Ramos (cell line): Measurements from ENCODE around the gene SETD3.

Experiments used
- in situ Hi-C: fragments of 300-500 bp; cut with MboI; formaldehyde crosslinking; loops from one replicate; pipeline ENCODE4 v1.14.3; 2022; ENCODE audit warnings: low sequenced_read_pairs; ENCODE audit not compliant: unreplicated experiment

SETD3 gene

DNA sequence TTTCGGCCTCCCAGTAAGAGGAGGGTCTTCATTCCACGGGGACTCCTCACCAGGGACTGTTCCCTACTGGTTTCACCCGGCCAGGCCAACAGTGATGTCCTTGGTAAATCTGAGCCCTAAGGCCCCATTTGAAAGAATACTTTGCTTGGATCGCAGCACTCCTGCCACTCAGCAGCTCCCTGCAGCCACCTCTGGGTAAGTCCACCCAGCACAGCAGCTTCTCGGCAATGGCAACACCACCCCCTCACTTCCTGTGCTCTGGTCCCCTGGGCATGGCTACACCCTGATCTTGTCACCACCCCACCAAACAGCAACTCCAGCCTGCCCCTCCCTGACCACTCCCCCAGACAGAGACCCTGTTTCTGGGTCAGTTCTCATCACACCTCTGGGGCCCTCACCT is 100.3 kb downstream of the SETD3 start:
- in situ Hi-C loops = no loop called here

GRCh38 chr14:99378782-99379214 is 101.9 kb downstream of the SETD3 start:
- in situ Hi-C loops = no loop called here

GRCh38 chr14:99377951-99378350 is 102.7 kb downstream of the SETD3 start:
- in situ Hi-C loops = no loop called here

GRCh38 chr14:99374964-99375363 is 105.7 kb downstream of the SETD3 start:
- in situ Hi-C loops = no loop called here

GRCh38 chr14:99363616-99364290 is 116.9 kb downstream of the SETD3 start:
- in situ Hi-C loops = no loop called here

DNA sequence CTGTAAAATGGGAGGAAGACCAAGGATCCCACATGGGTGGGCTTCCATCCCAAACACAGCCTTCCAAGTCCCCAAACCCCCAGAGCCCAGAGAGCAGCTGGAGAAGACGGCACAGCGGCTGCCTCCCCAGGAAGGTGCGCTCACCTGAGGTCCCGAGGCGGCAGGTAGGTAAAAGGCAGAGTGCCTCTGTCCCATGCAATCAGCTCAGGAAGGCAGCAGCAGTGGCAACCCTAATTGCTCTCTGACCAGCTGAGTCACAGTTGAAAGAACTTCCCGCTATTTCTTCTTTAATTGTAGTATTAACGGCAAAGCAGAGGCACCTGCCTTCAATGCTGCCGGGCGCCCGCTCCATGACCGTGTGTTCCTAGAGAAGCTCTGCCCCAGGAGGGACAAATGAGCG is 117.6 kb downstream of the SETD3 start:
- in situ Hi-C loops = no loop called here

DNA sequence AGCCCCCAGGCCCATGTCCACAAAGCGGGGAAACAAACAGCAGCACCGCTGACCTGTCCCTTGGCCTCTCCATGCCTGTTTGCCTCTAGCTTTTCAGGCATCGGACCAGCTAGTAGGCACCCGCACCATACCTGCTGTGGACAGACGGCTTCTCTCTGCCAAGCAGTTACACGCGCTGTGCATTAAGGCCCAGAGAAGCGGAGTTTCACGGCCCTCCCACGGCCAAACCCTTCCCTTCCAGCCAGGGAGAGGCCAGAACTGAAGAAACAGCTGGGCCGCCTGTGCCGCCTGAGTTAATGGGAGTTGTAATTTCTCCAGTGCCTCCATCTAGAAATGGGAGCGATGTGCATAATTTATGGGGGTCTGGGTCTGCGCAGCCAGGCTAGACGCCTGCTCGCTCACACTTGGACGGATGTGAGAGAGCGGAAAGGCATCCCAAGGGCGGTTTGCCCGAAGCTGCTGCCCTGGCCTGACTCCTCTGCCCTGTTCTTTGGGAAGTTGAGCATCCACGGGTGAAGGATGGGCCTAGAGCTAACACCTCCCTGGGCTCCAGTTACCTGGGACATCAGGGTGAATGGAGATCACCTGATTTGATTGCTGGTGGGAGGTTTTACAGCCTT is 119.0 kb downstream of the SETD3 start:
- in situ Hi-C loops = no loop called here

DNA sequence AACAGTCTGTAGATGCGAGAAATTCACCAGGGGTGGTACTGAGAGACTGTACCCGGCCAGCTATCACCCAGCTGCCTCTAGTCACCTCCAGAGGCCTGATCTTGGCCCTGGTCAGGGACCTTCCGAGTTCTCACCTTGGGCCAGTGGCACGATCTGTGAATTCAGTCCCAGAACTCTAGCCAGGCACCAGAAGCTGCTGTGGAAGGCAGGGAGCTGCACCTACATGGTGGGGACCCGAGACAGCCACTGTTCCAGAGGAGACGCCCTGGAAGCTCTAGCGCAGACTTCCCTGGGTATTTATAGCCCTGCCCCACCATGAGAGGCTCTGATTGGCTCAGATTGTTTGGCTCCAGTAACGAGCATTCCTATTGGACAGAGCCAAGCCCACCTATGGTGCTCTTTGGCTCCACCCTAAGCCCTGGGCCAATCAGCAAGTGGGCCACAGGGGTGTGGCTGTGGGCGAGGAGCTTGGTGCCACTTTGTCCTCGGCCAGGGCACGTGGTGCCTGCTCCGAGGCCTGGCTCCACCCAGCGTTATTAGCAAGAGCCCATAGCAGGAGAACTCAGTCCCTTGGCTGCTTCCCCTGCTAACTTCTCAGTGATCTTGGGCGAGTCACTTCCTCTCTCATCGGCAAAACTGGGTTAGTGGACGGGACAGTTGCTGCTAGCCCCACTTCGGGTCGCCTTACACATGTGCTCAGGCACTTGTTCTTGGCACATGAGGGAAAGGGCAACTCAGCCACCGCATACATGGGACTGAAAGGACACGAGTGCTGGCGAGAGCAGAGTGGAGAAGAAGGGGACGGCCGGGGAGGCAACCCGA is 119.7 kb downstream of the SETD3 start:
- in situ Hi-C loops = no loop called here

GRCh38 chr14:99359906-99360305 is 120.8 kb downstream of the SETD3 start:
- in situ Hi-C loops = no loop called here

DNA sequence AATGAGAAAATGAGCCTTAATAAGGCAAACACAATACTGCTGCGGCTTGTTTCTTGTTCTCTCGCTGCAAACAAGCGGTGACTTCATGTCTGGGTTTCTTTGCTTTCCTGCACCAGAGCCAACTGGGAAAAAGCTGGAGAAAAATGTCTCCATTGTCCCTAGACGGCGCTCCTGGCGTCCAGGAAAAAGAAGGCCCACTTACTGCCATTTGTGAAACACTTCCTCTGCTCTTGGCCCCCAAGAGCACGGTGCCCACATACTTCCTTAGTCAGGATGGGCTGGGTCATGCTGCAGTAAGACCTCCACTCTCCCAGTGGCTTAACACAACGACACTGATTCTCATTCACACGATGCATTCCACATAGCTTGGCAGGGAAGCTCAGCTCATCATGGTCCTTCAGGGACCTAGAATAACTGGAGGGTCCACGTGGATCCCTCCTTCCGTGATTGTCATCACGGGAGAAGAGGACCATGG is 122.7 kb downstream of the SETD3 start:
- in situ Hi-C loops = no loop called here

DNA sequence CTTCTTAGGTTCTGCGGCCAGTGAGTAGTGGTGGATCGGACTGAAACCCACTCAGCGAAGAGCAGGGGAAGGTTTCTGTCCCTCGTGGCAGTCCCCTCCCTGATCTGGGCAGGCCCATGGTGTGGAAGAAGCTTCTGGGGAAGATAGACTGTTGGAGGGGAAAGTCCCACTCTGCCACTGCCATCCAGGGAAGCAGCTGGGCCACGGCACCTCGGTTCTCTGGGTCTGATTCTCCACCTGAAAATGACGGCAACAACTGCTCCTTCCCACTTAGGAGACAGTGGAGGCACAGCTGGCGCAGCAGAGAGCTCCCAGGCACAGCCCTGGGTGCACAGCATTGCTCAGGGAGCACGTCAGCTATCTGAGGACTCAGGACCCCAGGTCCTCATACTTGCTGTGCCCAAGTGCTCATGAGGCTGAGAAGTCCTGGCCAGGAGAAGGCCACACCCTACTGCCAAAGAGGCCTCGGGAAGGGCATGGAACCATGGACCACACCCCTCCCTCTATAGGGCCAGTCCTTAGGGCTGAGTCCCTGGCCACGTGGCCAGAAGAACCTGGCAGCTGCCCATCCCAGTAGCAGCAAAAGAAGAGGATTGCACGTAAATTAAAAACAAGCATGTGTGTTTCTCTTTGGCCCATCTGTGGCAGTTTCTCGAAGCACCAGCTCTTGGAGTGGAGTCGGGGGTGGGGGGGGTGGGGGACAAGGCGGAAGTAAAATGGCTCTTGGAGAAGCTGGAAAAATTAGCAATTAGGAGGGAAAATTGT is 123.3 kb downstream of the SETD3 start:
- in situ Hi-C loops = no loop called here

- in situ Hi-C loops = no loop called here
Measured at GRCh38 chr14:99356031-99356608, 124.5 kb downstream of the SETD3 start.

DNA sequence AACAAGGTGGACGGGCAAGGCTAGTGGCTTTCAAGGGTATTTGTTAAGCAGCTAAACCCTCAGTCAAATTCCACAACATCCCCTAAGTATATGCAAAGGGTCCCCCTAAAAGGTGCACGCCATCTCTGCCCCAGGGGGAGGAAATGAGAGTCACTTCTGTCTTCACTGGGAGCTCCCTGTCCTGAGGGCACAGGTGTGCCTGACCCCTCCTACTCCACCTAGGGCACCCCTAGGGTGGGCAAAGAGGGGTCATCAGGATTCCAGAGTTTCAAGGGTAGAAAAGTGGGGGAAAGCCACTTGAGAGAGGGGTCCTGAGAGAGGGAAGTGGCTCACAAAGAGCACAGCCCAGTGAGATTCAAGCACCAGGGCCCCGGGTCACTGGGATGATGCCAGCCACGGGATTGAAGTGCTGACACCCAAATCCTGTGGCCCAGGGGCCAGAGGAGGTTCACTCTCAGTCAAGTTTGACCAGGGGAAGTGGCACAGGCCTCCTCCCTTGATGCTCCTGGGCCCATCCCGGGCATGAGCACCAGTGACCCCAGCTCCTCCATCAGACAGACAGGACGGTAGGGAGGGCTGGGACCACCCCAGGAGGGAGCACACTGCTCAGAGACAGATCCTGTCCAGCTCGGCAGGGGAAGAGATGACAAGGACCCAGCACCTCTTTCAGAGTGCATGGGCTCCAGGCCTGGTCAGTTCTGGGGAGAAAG is 126.3 kb downstream of the SETD3 start:
- in situ Hi-C loops = no loop called here

DNA sequence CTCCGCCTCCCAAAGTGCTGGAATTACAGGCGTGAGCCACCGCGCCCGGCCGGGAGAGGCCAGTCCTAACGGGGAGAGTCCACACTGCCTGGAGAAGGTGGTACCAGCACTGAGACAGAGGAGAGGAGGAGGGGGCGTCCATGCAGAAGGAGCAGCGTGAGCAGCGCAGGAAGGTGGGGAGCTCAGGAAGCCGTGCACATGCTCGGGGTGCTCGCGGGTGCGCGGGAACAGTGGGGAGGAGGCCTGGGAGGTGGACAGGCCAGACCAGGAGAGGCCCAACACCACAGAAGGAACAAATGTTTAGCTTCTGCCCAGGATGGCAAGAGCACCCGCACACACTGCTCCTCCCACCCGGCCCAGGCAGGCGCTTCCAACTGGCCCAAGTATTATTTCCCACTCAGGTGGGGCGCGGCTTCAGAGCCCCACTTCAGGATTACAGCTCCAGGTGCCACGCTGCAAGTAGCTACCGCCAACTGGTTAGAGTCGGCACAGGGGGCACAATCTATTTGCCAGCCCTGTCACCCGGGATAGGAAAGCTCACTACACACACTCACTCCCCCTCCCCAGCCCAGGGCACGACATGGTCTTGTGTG is 127.9 kb downstream of the SETD3 start:
- in situ Hi-C loops = no loop called here

GRCh38 chr14:99351166-99352007 is 129.3 kb downstream of the SETD3 start:
- in situ Hi-C loops = no loop called here

DNA sequence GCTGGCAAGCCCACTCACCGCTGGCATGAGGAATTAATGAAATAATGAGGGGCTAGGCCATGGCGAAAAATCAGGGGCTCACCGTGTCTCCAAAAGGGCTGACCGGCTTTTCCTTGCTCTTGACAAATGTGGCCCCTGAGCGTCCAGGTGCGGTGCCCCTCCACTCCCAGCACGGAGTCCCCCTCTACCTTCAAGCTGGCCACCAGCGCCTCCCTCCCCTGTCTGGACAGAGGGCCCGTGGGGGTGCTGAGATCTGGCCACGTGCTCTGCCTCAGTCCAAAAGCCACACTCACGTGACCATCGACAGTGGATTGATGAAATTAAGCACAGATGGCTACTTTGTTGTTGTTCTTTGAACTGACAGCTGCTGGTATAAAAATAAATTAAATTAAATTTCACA is 129.9 kb downstream of the SETD3 start:
- in situ Hi-C loops = no loop called here

GRCh38 chr14:99349721-99350495 is 130.8 kb downstream of the SETD3 start:
- in situ Hi-C loops = no loop called here
